22Rv1 (cell line): ENCODE data around the gene GALR1.
"Not testable (repeated sequence)": the region's sequence is repeated elsewhere in the genome, so short reads cannot be mapped to it uniquely, and the experiment has no call there.

ENCODE experiments used
- H3K27ac ChIP-seq: fragments of 450-650 bp; 2 replicates; pipeline ENCODE4 v1.5.1; 2017
- CTCF ChIP-seq: fragments of 450-650 bp; IDR thresholded peaks from 2 replicates; pipeline ENCODE4 v1.5.1; 2017; ENCODE audit warnings: mild to moderate bottlenecking
- ZFX ChIP-seq: fragments of 450-650 bp; IDR thresholded peaks from 2 replicates; pipeline ENCODE4 v1.6.1; 2017; ENCODE audit warnings: antibody characterized with exemption, borderline replicate concordance

GALR1 gene

GRCh38 chr18:77222464-77222863 is 27.2 kb upstream of the GALR1 start:
- H3K27ac ChIP-seq: no peak overlapping the region
- TF ChIP-seq ZFX (no peak), CTCF (no peak)

- no peak overlapping the region for H3K27ac ChIP-seq
- no peak for TF ChIP-seq ZFX
- TF ChIP-seq CTCF: no peak
Measured at GRCh38 chr18:77223221-77223639, 26.4 kb upstream of the GALR1 start.

GRCh38 chr18:77223653-77224052 is 26.0 kb upstream of the GALR1 start:
- H3K27ac ChIP-seq: no peak overlapping the region
- TF ChIP-seq CTCF (no peak), ZFX (no peak)

DNA sequence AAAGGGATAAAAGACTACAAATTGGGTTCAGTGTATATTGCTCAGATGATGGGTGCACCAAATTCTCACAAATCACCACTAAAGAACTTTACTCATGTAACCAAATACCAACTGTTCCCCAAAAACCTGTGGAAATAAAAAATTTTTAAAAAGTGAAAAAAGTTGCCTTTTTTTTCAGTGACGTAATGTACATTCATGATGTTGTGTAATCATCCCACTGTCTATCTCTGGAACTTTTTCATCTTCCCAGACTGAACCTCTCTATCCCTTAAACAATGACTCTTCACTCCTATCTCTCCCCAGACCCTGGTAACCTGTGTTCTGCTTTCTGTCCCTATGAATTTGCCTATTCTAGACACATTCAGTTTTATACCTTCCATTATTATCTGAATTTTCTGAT is 19.0 kb upstream of the GALR1 start:
- TF ChIP-seq CTCF (no peak), ZFX (no peak)
- H3K27ac ChIP-seq: no peak overlapping the region

DNA sequence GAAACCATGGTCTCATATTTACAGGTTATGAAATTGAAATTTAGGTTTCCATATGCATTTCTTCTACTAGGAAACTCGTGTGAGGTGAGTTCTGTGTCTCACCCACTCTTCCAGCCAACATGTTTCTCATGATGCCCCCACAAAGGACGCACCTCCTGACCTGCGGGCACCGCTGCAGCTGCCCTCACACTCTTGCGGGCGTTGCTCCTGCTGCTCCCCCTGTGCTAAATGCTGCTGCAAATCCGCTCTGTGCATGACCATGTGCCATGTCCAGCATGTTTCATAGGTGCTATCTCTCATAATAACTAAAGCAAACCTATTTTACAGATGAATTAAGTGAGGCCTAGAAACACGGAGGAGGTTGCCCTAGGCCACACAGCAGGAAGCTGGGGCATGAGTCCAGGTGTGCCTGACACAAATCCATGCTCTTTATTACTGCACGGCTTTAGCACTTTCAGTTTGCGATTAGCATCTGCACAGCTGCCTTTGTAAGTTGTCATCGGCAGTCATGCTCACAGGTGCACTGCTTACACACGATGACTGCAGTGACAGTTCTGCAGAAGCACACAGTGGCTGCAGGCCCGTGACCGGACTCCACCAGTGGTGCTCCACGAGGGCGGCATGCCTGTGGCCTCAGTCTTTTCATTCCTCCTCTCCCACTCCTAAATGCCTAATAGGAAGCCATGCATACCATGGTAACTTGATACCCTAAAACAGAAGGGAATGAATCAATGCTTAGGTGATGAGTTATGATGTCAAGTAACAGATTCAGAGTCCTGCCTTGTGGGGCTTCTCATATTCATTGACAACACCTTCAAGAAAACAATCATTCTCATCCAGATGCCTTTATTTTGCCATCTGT is 14.9 kb upstream of the GALR1 start:
- no peak for TF ChIP-seq CTCF
- TF ChIP-seq ZFX: no peak
- no peak overlapping the region for H3K27ac ChIP-seq

DNA sequence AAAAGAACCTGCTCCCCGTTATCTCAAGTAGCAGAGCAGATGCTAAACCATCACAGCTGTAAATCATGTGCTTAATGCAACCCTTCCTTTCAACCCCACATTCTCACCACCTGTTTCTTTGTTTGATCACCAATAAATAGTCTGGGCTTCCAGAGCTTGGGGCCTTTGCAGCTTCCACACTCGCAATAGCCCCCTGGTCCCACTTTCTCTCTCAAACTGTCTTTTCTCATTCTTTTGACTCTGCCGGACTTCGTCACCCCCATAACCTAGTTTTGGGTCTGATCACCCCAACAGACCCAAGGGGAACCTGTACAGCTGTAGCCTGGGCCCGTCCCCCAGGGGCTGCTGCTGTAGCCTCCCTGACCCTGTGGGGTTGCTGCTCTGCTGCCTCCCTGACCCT is 10.4 kb upstream of the GALR1 start:
- H3K27ac ChIP-seq: not testable (repeated sequence)

GRCh38 chr18:77248873-77249568 is 627 bp upstream of the GALR1 start:
- no peak overlapping the region for H3K27ac ChIP-seq
- TF ChIP-seq CTCF: no peak
- TF ChIP-seq ZFX: no peak
